Stimulated activated naive CD4-positive, alpha-beta T cell treated with Interleukin-2 at 50 U/mL for 16 hours (primary cell): ENCODE results near the gene ZNF682.
"Not testable (repeated sequence)": the region's sequence is repeated elsewhere in the genome, so short reads cannot be mapped to it uniquely, and the experiment has no call there.

Experiments
- DNase-seq: peaks from one replicate; lab custom pipeline; 2025; lab: John Stamatoyannopoulos, UW

ZNF682 gene

DNA sequence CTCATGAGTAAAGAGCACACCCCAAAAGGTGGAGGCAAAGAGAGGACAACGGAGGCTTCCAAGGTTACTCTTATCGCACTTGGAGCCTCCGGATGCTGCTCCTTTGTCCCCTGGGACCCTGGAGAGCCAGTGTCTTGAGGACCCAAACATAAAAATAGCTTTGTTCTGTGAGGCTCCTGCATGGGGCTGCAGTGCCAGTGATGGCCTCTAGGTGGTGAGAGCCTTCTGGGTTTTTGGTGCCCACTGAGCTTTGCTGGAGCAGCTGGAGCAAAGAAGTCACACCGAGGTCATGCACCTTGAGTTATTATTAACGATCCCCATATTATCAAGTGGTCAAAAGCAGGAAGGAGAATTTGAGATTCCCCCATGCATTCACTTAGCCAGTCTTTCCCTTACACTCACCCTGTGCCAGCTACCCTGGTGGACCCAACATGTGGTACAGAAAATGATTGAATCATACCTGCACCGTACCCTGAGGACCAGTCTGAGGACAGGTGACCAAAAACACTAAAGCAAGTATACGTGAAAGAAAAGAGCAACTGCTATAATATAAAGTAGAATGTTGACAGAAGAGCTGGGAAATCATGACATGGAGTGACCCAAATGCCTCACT is 41.5 kb downstream of the ZNF682 start:
- peak; percentile 22 for DNase-seq

DNA sequence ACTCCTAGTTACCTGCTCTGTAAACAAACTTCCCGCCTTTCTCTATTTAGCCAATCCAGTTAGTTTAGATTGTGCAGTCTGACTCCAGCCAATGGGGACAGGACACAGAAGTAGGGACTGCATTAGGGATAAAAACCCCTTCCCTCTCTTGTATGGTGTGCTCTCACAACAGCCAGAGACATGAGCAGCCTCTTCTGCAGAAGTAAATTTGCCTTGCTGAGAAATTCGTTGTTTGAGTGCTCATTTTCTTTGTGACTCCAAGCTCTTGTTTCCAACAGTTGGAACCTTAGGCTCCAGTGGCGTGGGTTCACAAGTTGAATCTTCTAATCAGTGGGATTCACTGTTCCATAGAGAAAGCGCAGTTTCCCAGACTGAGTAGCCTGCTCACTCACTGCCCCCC is 72.4 kb downstream of the ZNF682 start:
- DNase-seq = no peak

DNA sequence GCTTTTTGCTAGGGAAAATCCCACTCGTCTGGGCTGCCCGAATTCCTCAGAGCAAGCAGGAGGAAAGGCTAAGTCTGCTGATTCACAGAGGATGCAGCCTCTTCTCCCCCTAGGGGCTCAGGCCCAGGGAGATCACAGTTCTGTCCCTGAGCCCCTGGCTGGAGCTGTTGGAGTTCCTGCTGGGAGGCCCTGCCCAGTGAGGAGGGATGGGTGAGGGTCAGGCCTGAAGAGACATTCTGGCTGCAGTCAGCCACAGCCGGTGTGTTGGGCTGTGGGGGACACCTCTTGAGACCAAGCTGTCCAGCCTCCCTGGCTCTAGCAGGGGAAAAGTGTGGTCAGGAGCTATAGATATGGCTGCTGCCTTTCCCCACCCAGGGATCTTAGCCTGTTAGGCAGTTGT is 73.2 kb downstream of the ZNF682 start:
- DNase-seq = not testable (repeated sequence)

DNA sequence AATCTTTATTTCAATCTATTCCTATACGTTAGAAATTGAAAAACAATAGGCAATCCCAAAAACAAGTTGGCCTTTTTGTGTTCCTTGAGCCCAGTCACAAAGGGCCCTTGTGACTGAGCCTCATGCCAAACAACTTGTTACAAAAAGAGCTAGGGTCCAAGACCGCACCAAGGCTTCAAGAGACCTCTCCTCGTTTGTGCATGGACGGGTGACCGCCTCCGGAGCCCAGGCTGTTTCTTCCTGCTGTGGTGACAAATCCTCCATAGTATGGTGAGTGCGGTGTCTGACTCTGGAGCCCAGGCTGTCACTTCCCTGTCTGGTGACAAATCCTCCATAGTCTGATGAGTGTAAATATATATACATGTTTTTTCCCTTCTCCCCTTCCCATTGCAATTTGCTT is 74.9 kb downstream of the ZNF682 start:
- DNase-seq = no peak

DNA sequence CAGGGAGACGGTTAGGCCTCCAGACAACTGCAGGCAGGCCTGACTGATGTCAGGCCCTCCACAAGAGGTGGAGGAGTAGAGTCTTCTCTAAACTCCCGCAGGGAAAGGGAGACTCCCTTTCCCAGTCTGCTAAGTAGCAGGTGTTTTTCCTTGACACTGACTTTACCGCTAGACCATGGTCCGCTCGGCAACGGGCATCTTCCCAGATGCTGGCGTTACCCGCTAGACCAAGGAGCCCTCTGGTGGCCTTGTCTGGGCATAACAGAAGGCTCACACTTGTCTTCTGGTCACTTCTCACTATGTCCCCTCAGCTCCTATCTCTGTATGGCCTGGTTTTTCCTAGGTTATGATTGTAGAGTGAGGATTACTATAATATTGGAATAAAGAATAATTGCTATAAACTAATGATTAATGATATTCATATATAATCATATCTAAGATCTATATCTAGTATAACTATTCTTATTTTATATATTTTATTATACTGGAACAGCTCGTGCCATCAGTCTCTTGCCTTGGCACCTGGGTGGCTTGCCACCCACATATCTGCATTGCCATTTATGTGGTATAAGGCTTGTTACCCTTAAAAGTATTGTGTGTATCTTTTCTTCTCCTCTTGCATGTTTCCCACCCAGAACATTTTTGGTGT is 80.0 kb downstream of the ZNF682 start:
- peak; percentile 48 for DNase-seq

DNA sequence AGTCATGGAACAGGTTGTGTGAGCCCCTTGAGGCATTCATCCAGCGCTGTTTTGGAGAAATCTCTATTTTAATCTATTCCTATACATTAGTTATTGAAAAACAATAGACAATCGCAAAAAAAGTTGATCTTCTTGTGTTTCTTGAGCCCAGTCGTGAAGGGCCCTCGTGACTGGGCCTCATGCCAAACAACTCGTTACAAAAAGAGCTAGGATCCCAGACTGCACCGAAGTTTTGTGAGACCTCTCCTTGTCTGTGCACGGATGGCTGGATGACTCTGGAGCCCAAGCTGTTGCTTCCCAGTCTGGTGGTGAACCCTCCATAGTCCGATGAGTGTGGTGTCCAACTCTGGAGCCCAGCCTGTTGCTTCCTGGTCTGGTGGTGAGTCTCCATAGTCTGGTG is 81.5 kb downstream of the ZNF682 start:
- DNase-seq = not testable (repeated sequence)

DNA sequence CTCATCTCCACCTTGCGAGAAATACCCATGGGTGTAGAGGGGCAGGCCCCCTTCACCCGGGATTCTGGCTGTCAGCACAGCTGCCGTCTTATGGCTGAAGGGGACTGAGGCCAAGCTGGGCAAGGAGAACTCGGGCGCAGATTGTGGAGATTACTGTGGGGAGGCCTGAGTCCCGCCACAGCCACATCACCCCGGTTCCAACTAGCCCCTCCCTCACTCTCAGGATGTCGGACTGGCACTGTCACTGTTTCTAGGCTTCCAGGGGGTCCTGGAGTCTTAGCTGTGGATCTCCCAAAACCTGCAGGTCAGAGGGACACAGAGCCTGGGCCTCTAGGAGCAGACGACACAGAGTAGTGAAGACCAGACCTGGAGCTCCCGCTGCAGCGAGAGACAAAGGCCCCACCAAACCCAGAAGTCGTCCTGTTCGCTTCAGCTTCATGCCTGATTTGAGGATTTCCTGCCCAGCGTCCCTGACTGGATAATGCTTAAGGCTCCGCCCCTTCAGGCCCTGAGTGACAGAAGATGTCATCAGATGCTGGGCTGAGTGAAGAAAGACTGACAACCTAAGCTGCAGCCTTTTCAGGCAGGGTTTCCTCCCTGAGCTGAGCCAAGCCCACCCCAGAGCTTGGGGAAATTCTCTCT is 82.8 kb downstream of the ZNF682 start:
- no peak for DNase-seq

DNA sequence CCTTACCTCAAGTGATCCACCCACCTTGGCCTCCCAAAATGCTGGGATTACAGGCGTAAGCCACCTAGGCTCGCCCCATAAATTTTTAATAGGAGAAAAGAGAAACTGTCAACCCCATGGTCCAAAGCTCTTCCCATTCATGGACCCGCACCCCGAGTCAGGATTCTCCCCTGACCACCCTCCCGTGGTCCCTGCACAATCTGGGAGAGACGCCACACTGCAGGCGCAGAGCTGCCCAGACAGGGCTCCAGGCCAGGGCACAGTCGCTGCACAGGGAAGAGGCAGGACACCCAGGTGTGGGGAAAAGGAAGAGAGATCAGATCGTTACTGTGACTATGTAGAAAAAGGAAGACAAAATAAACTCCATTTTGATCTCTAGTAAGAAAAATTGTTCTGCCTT is 84.1 kb downstream of the ZNF682 start:
- no peak for DNase-seq
